ENCODE data around the gene CACNA1A.
"Not testable (repeated sequence)": the region's sequence is repeated elsewhere in the genome, so short reads cannot be mapped to it uniquely, and the experiment has no call there.

The CACNA1A gene

DNA sequence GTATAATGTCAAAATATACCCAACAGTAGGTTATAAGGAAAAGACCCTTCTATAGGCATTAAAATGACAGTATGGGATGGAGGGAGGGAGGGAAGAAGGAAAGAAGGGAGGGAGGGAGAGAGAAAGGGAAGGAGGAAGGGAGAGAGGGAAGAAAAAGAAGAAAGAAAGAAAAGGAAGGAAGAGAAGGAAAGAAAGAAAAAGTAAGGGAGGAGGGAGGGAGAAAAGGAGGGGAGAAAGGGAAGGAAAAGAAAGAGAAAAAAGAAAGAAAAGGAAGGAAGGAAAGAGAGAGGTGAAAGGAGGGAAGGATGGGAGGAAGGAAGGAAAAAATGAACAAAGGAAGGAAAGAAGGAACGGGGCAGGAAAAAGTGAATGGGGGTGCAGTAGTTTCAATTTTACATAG is 35.3 kb upstream of the CACNA1A start:
- TF ChIP-seq, protein P1, sequence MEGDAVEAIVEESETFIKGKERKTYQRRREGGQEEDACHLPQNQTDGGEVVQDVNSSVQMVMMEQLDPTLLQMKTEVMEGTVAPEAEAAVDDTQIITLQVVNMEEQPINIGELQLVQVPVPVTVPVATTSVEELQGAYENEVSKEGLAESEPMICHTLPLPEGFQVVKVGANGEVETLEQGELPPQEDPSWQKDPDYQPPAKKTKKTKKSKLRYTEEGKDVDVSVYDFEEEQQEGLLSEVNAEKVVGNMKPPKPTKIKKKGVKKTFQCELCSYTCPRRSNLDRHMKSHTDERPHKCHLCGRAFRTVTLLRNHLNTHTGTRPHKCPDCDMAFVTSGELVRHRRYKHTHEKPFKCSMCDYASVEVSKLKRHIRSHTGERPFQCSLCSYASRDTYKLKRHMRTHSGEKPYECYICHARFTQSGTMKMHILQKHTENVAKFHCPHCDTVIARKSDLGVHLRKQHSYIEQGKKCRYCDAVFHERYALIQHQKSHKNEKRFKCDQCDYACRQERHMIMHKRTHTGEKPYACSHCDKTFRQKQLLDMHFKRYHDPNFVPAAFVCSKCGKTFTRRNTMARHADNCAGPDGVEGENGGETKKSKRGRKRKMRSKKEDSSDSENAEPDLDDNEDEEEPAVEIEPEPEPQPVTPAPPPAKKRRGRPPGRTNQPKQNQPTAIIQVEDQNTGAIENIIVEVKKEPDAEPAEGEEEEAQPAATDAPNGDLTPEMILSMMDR (IDR thresholded peaks at IDR 0.05; ENCODE audit: low read depth, low read length, missing control alignments) = no peak
- no peak overlapping the region for H3K4me3 ChIP-seq (ENCODE audit: low read depth, low read length)
- no peak for DNase-seq (ENCODE audit: low read depth)

DNA sequence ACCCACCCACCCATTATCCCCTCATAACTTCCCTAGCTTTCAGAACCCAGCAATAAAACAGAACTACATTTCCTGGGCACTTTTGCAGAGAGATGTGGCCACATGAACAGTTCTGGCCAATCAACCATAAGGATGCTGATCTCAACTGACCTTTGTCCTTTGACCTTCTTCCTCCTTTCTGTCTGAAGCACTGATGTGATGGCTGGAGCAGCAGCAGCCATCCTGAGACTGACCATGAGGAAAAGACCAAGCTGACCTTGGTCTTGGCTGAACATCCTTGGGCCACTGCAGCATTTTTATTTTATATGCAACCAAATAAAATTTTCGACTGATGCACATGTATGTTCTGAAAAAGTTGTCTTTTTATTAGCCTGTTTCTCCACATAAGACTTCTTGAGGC is 33.1 kb upstream of the CACNA1A start:
- no peak for DNase-seq (ENCODE audit: low read depth)
- no peak overlapping the region for H3K4me3 ChIP-seq (ENCODE audit: low read depth, low read length)
- TF ChIP-seq, protein P1 (IDR thresholded peaks at IDR 0.05; ENCODE audit: low read depth, low read length, missing control alignments) = no peak

DNA sequence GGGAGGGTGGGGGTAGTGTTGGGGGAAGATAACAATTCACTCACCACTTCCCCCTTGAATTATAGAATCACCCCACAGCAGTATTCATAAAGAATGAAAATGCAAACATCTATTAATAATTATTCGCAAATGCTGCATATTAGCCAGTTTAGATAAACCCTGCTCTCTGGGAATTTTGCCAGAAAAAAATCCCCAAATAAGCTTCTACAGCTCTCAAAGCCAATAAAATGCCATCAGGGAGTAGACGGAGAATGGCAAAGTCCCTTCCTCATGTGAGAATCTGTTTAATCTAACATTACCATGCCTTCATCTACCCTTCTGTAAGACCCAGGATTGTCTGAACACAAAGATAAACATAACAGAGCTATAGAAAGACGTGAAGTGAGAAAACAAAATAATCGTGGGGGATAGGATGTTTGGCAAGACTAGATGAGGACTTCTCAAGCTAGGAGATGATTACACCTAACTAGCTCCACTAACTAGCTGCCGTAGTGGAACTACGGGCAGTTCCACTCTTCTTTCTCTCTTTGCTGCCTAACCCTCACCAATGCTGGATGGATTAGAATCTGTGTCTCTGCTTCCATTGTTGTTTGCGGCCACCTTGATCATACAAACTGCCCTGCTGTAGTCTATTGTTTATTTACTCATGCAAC is 32.4 kb upstream of the CACNA1A start:
- TF ChIP-seq, protein P1 (IDR thresholded peaks at IDR 0.05; ENCODE audit: low read depth, low read length, missing control alignments) = no peak
- no peak for DNase-seq (ENCODE audit: low read depth)
- no peak overlapping the region for H3K4me3 ChIP-seq (ENCODE audit: low read depth, low read length)

DNA sequence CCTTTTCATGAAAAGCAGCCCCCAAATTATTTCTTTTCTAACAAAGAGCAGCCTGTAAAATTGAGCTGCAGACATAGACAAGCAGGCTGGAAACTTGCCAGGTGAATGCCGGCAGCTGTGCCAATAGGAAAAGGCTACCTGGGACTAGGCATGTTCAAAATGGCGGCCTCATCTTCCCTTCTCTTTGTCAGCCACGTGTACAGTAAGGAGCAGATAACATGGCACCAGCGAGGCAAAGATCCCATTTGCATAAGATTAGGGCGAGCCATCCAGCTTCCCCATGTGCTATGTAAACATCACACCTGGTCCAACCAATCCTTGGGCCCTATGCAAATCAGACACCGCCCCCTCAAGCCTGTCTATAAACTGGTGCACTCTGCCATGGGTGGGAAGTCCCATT is 31.2 kb upstream of the CACNA1A start:
- no peak for DNase-seq (ENCODE audit: low read depth)
- H3K4me3 ChIP-seq (ENCODE audit: low read depth, low read length) = no peak overlapping the region
- TF ChIP-seq, protein P1 (IDR thresholded peaks at IDR 0.05; ENCODE audit: low read depth, low read length, missing control alignments) = no peak

DNA sequence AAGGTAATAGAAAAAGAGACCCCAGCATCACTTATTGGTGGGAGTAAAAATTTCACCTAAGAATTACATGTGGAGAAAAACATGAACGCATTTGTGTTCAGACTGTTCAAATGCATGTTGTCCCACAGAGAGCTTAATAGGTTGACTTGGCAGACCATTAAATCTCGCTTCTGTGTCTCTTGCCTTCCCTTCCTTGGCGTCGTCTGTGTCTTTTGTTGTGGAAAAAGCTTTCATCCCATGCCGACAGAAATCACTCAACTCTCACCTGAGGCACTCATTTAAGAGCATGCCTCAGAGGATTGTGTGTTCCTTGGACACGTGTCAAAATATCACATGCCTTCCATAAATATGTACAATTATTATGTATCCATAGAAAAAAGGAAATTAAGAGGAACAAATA is 24.4 kb upstream of the CACNA1A start:
- DNase-seq (ENCODE audit: low read depth) = no peak
- TF ChIP-seq, protein P1 (IDR thresholded peaks at IDR 0.05; ENCODE audit: low read depth, low read length, missing control alignments) = no peak
- no peak overlapping the region for H3K4me3 ChIP-seq (ENCODE audit: low read depth, low read length)

DNA sequence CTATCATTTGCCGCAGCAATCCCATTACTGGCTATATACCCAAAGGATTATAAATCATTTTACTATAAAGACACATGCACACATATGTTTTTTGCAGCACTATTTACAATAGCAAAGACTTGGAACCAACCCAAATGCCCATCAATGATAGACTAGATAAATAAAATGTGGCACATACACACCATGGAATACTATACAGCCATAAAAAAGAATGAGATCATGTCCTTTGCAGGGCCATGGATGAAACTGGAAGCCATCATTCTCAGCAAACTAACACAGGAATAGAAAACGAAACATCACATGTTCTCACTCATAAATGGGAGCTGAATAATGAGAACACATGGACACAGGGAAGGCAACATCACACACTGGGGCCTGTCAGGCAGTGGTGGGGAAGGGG is 23.4 kb upstream of the CACNA1A start:
- DNase-seq (ENCODE audit: low read depth); H3K4me3 ChIP-seq (ENCODE audit: low read depth, low read length): not testable (repeated sequence)

DNA sequence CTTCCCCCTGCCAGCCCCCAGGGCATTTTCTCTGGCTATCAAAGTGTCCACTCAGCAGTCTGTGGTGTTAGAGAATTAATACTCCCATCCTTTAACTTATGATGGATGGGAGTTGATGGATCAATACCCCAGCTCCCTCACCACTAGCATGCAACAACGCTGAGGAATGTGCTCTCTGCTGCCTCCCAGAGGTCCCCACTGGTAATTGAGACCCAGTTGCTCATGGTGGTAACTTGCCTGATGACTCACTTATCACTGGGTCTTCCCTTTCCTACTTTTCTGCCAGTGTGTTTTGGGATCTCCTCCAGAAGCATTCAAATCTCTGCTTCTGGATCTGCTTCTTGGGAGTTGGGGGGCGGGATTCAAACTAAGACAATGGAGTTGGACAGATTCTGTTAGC is 20.3 kb upstream of the CACNA1A start:
- no peak overlapping the region for H3K4me3 ChIP-seq (ENCODE audit: low read depth, low read length)
- TF ChIP-seq, protein P1 (IDR thresholded peaks at IDR 0.05; ENCODE audit: low read depth, low read length, missing control alignments) = peak; percentile 55
- DNase-seq (ENCODE audit: low read depth) = no peak
